Psoas muscle (tissue), 8 donors: ENCODE results near the gene MEX3A. TPM values are rescaled to one million over a fixed set of nuclear protein-coding genes. Genes with fewer than 3 reads are reported as not detected.

Source experiments
- ATAC-seq, 4 donors: fragments of 200-7000 bp; cut with Tn5 transposase; one replicate each; pipeline ENCODE4 v1.9.1; 2020; ENCODE audit warnings: moderate library complexity in 3 of 4, mild to moderate bottlenecking in 2 of 4
- DNase-seq, 2 donors: peaks; one replicate each; pipeline ENCODE4 v3.0.0-alpha.2; 2020
- H3K27ac ChIP-seq: fragments of 200-600 bp; one replicate; pipeline ENCODE4 v1.8.0; 2022
- H3K27me3 ChIP-seq, 3 donors: fragments of 200-600 bp in 1 of 3; one replicate each; pipeline versions ENCODE4 v1.6.1 to v1.8.0; 2013 to 2022; ENCODE audit warnings: low read length in 2 of 3, mild to moderate bottlenecking in 2 of 3, moderate library complexity in 1 of 3; ENCODE audit not compliant: insufficient read depth in 3 of 3
- H3K36me3 ChIP-seq, 2 donors: fragments of 200-600 bp in 1 of 2; one replicate each; pipeline versions ENCODE4 v1.6.1 to v1.8.0; 2013 to 2022; ENCODE audit warnings: low read depth in 1 of 2, mild to moderate bottlenecking in 1 of 2, moderate library complexity in 1 of 2; ENCODE audit not compliant: insufficient read depth in 1 of 2
- H3K4me1 ChIP-seq: fragments of 200-600 bp; one replicate; pipeline ENCODE4 v1.8.0; 2022
- H3K4me3 ChIP-seq: fragments of 200-600 bp; one replicate; pipeline ENCODE4 v1.8.0; 2022; ENCODE audit warnings: mild to moderate bottlenecking
- H3K9me3 ChIP-seq: fragments of 200-600 bp; one replicate; pipeline ENCODE4 v1.8.0; 2022
- CTCF ChIP-seq: fragments of 200-600 bp; IDR thresholded peaks from one replicate; pipeline ENCODE4 v1.8.0; 2022; ENCODE audit warnings: antibody characterized with exemption
- WGBS, 3 donors: extraction: QIAGEN DNeasy Blood & Tissue Kit; methylation state at CpG; one replicate each; pipeline versions ENCODE4 v1.1.6 to v1.1.7; 2013; 5-methylcytosine and 5-hydroxymethylcytosine counted together
- intact Hi-C, 2 donors: fragments of 100-400 bp; cut with DNase I; formaldehyde crosslinking; loops; one replicate each; pipeline versions ENCODE4 v1.11.0 to v1.14.2; 2022
- polyA plus RNA-seq, 3 donors: library from polyadenylated mRNA; stranded (reverse); fragments of 200-250 nt; gene quantifications; one replicate each; pipeline ENCODE4 v1.2.3, GENCODE V29; 2013
- total RNA-seq, 4 donors: library from RNA; stranded (reverse); fragmentation: NEBNext Ultra II Directional in 2 of 4; extraction: Animal tissue kit (Norgen Biotek cat#: 25700) in 2 of 4; gene quantifications; one replicate each; pipeline versions ENCODE4 v1.2.1 to v1.2.4, GENCODE V29; 2021 to 2023
- donor health status: healthy with polysubstance abuse.
- donor health status: DM: no; HTN: no; CAD: no; lungs with moderate emphysema.
- donor health status: Bipolar disorder and iron deficiency.
- donor health status: healthy.
- donor health status: DM: yes; HTN: yes; CAD: no.
- donor health status: DM: no; HTN: no; CAD: no.
- donor health status: DM: no; HTN: no; CAD: no.
- donor health status: DM: yes; HTN: yes; CAD: no.

The MEX3A gene
- total and polyA plus RNA-seq, 7 donors, result 0.06 to 0.42 (median 0.13) TPM

DNA sequence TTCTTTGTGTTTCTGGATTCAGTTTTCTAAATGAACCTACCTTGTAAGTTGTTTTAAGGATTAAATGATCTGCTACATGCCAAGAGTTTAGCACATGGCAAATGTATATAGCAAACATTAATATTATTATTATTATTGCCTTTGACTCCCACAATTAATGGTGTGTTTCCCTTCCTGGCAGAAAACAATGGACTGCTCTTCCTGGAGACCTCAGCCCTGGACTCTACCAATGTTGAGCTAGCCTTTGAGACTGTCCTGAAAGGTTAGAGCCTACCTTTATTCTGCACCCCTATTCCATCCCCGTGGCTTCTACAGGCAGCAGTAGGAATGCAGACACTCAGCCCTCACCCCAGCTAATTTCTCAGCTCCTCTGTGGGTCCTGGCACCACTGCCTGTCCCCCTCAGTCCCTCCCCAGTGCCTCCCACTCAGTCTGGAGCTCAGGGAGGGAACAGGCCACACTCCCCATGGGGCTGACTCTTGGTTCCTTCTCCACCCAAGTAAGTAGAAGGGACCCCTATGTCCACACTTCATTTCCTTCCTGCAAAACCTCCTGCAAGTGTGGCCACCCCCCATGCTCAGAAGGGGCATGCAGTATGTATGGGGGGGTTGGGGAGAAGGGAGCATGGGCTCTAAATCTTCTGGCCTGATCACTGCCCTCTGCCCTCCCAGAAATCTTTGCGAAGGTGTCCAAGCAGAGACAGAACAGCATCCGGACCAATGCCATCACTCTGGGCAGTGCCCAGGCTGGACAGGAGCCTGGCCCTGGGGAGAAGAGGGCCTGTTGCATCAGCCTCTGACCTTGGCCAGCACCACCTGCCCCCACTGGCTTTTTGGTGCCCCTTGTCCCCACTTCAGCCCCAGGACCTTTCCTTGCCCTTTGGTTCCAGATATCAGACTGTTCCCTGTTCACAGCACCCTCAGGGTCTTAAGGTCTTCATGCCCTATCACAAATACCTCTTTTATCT is 12.5 kb downstream of the MEX3A start:
- H3K27me3 ChIP-seq, result no peaks in the 10 kb centered on the region
- TF ChIP-seq CTCF, result no peak
- H3K4me3 ChIP-seq, result no peak overlapping the region
- H3K4me1 ChIP-seq, result no peaks in the 10 kb centered on the region
- no peak overlapping the region for H3K27ac ChIP-seq
- ATAC-seq (peak in 3 of 4 donors; percentile 40 to 54 (median 43)), DNase-seq (no peak)
- H3K9me3 ChIP-seq, result no peaks in the 10 kb centered on the region
- WGBS, 3 donors, result 27 to 62% (median 29%) methylated on average over 3 of the region's 3 CpGs
- intact Hi-C loops, result no loop called here
- H3K36me3 ChIP-seq, result no peaks in the 10 kb centered on the region

- intact Hi-C loops, result no loop called here
- H3K36me3 ChIP-seq, result no peaks in the 10 kb centered on the region
- ATAC-seq (no peak), DNase-seq (no peak)
- no peaks in the 10 kb centered on the region for H3K4me1 ChIP-seq
- H3K27me3 ChIP-seq, result no peaks in the 10 kb centered on the region
- H3K9me3 ChIP-seq, result no peaks in the 10 kb centered on the region
- 82 to 88% (median 86%) methylated on average over 2 of the region's 2 CpGs for WGBS, 3 donors
- no peak overlapping the region for H3K4me3 ChIP-seq
- no peak for TF ChIP-seq CTCF
- H3K27ac ChIP-seq, result no peak overlapping the region
Measured at GRCh38 chr1:156067262-156067661, 15.0 kb downstream of the MEX3A start.

- 75 to 82% (median 78%) methylated on average over 16 of the region's 16 CpGs for whole genome bisulfite sequencing, 3 donors
- TF ChIP-seq CTCF, result no peak
Measured at GRCh38 chr1:156065871-156066270, 16.4 kb downstream of the MEX3A start.

DNA sequence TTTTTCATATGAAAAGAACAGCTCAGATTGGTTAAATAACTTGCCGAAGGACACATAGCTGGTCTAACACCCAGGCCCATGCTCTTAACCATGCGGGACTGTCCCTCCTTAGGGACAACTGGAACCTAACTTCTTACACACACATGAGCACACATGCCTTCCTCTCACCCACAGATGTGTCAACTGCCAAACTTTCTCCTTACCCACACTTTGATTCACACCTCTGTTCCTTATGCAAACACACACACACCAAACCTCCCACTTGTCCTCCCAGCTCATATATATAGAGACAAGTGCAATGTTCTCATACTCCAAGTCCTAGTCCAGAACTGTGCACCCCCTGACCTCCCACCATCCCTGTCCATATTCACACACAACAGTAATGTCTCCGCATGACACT is 17.1 kb downstream of the MEX3A start:
- no peaks in the 10 kb centered on the region for H3K27me3 ChIP-seq
- WGBS, 3 donors, result 92 to 93% (median 93%) methylated on average over 3 of the region's 3 CpGs
- H3K4me3 ChIP-seq, result no peak overlapping the region
- TF ChIP-seq CTCF, result no peak
- intact Hi-C loops, result no loop called here
- no peaks in the 10 kb centered on the region for H3K4me1 ChIP-seq
- no peaks in the 10 kb centered on the region for H3K36me3 ChIP-seq
- H3K27ac ChIP-seq, result no peak overlapping the region
- H3K9me3 ChIP-seq, result no peaks in the 10 kb centered on the region
- ATAC-seq (no peak), DNase-seq (no peak)

More at GRCh38 chr1:156065871-156066270, 16.4 kb downstream of the MEX3A start:
- no peaks in the 10 kb centered on the region for H3K27me3 ChIP-seq
- no peaks in the 10 kb centered on the region for H3K9me3 ChIP-seq
- no peaks in the 10 kb centered on the region for H3K36me3 ChIP-seq
- H3K4me3 ChIP-seq, result no peak overlapping the region
- H3K4me1 ChIP-seq, result no peaks in the 10 kb centered on the region
- no peak for ATAC-seq
- H3K27ac ChIP-seq, result no peak overlapping the region
- intact Hi-C loops, result no loop called here
- no peak for DNase-seq
